WTC11 (cell line): ENCODE measurements around the gene NFKBIE. TPM values are rescaled to one million over a fixed set of nuclear protein-coding genes. Genes with fewer than 3 reads are reported as not detected.

Experiments used
- ATF1 ChIP-seq: sonication (generic); formaldehyde crosslinking; IDR thresholded peaks from 2 replicates; pipeline ENCODE4 v1.8.1; 2023; ENCODE audit warnings: mild to moderate bottlenecking, moderate library complexity, missing genetic modification reagents
- EMX1 ChIP-seq: fragments of 250-450 bp; sonication (Bioruptor Pico); IDR thresholded peaks from 2 replicates; pipeline ENCODE4 v1.8.0; 2021; ENCODE audit warnings: mild to moderate bottlenecking
- FOXJ3 ChIP-seq: sonication (generic); formaldehyde crosslinking; IDR thresholded peaks from 2 replicates; pipeline ENCODE4 v1.9.0; 2021; ENCODE audit warnings: missing genetic modification reagents, mild to moderate bottlenecking, borderline replicate concordance
- FOXK1 ChIP-seq: sonication (generic); formaldehyde crosslinking; IDR thresholded peaks from 2 replicates; pipeline ENCODE4 v1.8.0; 2022; ENCODE audit warnings: mild to moderate bottlenecking, moderate library complexity, missing genetic modification reagents
- HMGA2 ChIP-seq: fragments of 250-450 bp; sonication (Bioruptor Pico); IDR thresholded peaks from 2 replicates; pipeline ENCODE4 v1.4.0; 2021; ENCODE audit warnings: mild to moderate bottlenecking, moderate library complexity
- HMGXB4 ChIP-seq: sonication (generic); formaldehyde crosslinking; IDR thresholded peaks from 2 replicates; pipeline ENCODE4 v1.8.1; 2023; ENCODE audit warnings: mild to moderate bottlenecking, moderate library complexity, missing genetic modification reagents
- IRF2 ChIP-seq: sonication (generic); formaldehyde crosslinking; IDR thresholded peaks from 2 replicates; pipeline ENCODE4 v1.8.0; 2022; ENCODE audit warnings: low read depth, missing genetic modification reagents, borderline replicate concordance
- MYBL2 ChIP-seq: sonication (generic); formaldehyde crosslinking; IDR thresholded peaks from 2 replicates; pipeline ENCODE4 v1.8.1; 2023; ENCODE audit warnings: mild to moderate bottlenecking, moderate library complexity, missing genetic modification reagents
- NFYB ChIP-seq: sonication (generic); formaldehyde crosslinking; conservative IDR thresholded peaks from 2 replicates; pipeline ENCODE4 v1.8.0; 2022; ENCODE audit warnings: low read depth, missing genetic modification reagents
- RORB ChIP-seq: fragments of 250-450 bp; sonication (Bioruptor Pico); IDR thresholded peaks from 2 replicates; pipeline ENCODE4 v1.9.0; 2021; ENCODE audit warnings: mild to moderate bottlenecking
- SMAD3 ChIP-seq: sonication (generic); formaldehyde crosslinking; IDR thresholded peaks from 2 replicates; pipeline ENCODE4 v1.8.0; 2022; ENCODE audit warnings: missing genetic modification reagents, mild to moderate bottlenecking, borderline replicate concordance
- SP1 ChIP-seq: sonication (generic); formaldehyde crosslinking; conservative IDR thresholded peaks from 2 replicates; pipeline ENCODE4 v1.8.1; 2022; ENCODE audit warnings: missing genetic modification reagents
- STAT6 ChIP-seq: sonication (generic); formaldehyde crosslinking; conservative IDR thresholded peaks from 2 replicates; pipeline ENCODE4 v1.8.1; 2023; ENCODE audit warnings: mild to moderate bottlenecking, low read depth, missing genetic modification reagents, moderate library complexity
- TCF7 ChIP-seq: sonication (generic); formaldehyde crosslinking; IDR thresholded peaks from 2 replicates; pipeline ENCODE4 v1.8.0; 2022; ENCODE audit warnings: mild to moderate bottlenecking, low read depth, missing genetic modification reagents, moderate library complexity
- USF1 ChIP-seq: sonication (generic); formaldehyde crosslinking; IDR thresholded peaks from 2 replicates; pipeline ENCODE4 v1.8.0; 2022; ENCODE audit warnings: mild to moderate bottlenecking, missing genetic modification reagents
- ZNF219 ChIP-seq: sonication (generic); formaldehyde crosslinking; IDR thresholded peaks from 2 replicates; pipeline ENCODE4 v1.8.0; 2023; ENCODE audit warnings: missing genetic modification reagents, mild to moderate bottlenecking, borderline replicate concordance
- ZNF317 ChIP-seq: sonication (generic); formaldehyde crosslinking; IDR thresholded peaks from 2 replicates; pipeline ENCODE4 v1.8.1; 2023; ENCODE audit warnings: low read depth, mild to moderate bottlenecking, moderate library complexity, missing genetic modification reagents, borderline replicate concordance
- ZNF396 ChIP-seq: fragments of 250-450 bp; sonication (Bioruptor Pico); IDR thresholded peaks from 2 replicates; pipeline ENCODE4 v1.8.0; 2021; ENCODE audit warnings: mild to moderate bottlenecking, moderate library complexity, borderline replicate concordance
- ZNF512 ChIP-seq: sonication (generic); formaldehyde crosslinking; IDR thresholded peaks from 2 replicates; pipeline ENCODE4 v1.8.1; 2022; ENCODE audit warnings: missing genetic modification reagents, borderline replicate concordance
- total RNA-seq: library from RNA; stranded (reverse); gene quantifications from 3 replicates; pipeline ENCODE4 v1.2.3, GENCODE V29; 2021
- TF ChIP-seq, protein P1 (sequence below): sonication (generic); formaldehyde crosslinking; IDR thresholded peaks from 2 replicates; pipeline ENCODE4 v1.8.0; 2023; ENCODE audit warnings: mild to moderate bottlenecking, missing genetic modification reagents
- TF ChIP-seq, protein P2 (sequence below): sonication (generic); formaldehyde crosslinking; IDR thresholded peaks from 2 replicates; pipeline ENCODE4 v1.8.1; 2022; ENCODE audit warnings: mild to moderate bottlenecking, moderate library complexity, missing genetic modification reagents

Gene NFKBIE
- total RNA-seq, 1 experiment from 2014 or later: 10.3 TPM

DNA sequence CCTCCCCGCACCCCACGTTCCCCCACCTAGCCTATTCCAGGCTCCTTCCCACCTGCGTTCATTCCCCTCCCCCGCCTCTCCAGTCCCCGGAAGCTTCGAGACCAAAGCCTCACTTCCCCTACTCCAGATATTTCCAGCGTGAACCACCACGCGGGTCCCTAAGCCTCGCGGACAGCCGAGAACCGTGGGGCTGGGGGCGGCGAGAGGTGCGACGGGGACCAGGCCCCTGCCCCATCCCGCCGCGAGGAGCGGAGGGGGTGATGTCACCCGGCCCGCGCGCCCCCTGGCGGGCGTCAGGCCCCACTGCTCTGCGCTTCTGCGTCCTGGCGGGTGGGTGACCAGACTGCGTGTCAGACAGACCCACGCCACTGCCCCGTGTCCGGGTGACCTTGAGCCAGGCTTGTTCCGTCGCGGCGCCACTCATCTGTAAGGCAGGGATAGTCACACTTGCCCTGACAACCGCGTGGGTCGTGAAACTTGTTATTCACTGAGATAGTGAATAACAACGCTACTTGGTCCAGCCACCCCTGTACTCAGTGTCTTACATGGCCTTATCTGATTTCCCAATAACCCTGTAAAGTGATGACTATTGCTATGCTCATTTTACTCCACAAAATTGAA lies 27.4 kb downstream of the NFKBIE start (continued):
- TF ChIP-seq ZNF317 (CRISPR knock-in tag): no peak
- TF ChIP-seq RORB (CRISPR knock-in tag): no peak
- TF ChIP-seq ZNF512: no peak
- no peak for TF ChIP-seq MYBL2 (CRISPR knock-in tag)
- TF ChIP-seq, protein P1, sequence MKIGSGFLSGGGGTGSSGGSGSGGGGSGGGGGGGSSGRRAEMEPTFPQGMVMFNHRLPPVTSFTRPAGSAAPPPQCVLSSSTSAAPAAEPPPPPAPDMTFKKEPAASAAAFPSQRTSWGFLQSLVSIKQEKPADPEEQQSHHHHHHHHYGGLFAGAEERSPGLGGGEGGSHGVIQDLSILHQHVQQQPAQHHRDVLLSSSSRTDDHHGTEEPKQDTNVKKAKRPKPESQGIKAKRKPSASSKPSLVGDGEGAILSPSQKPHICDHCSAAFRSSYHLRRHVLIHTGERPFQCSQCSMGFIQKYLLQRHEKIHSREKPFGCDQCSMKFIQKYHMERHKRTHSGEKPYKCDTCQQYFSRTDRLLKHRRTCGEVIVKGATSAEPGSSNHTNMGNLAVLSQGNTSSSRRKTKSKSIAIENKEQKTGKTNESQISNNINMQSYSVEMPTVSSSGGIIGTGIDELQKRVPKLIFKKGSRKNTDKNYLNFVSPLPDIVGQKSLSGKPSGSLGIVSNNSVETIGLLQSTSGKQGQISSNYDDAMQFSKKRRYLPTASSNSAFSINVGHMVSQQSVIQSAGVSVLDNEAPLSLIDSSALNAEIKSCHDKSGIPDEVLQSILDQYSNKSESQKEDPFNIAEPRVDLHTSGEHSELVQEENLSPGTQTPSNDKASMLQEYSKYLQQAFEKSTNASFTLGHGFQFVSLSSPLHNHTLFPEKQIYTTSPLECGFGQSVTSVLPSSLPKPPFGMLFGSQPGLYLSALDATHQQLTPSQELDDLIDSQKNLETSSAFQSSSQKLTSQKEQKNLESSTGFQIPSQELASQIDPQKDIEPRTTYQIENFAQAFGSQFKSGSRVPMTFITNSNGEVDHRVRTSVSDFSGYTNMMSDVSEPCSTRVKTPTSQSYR (CRISPR knock-in tag): no peak
- TF ChIP-seq HMGA2: no peak
- TF ChIP-seq EMX1: peak; percentile 79
- TF ChIP-seq, protein P2, sequence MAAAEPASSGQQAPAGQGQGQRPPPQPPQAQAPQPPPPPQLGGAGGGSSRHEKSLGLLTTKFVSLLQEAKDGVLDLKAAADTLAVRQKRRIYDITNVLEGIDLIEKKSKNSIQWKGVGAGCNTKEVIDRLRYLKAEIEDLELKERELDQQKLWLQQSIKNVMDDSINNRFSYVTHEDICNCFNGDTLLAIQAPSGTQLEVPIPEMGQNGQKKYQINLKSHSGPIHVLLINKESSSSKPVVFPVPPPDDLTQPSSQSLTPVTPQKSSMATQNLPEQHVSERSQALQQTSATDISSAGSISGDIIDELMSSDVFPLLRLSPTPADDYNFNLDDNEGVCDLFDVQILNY: peak; percentile 74; the same call in 1 of the 2 replicates
- TF ChIP-seq USF1 (CRISPR knock-in tag): no peak
- TF ChIP-seq IRF2 (CRISPR knock-in tag): no peak
- peak; percentile 40; the same call in 1 of the 2 replicates for TF ChIP-seq SP1 (CRISPR knock-in tag)
- TF ChIP-seq TCF7 (CRISPR knock-in tag): no peak
- TF ChIP-seq NFYB: no peak
- TF ChIP-seq FOXK1: no peak
- no peak for TF ChIP-seq SMAD3 (CRISPR knock-in tag)
- TF ChIP-seq HMGXB4: peak; percentile 97
- no peak for TF ChIP-seq ZNF219 (CRISPR knock-in tag)
- TF ChIP-seq ATF1 (CRISPR knock-in tag): 0 out of 2 replicates have a peak, but pooled peaks have one; percentile 68
- no peak for TF ChIP-seq ZNF396 (CRISPR knock-in tag)
- no peak for TF ChIP-seq STAT6
- TF ChIP-seq FOXJ3 (CRISPR knock-in tag): no peak
